NCI-H446 treated with DMSO at 0.1 percent for 48 hours (cell line): ENCODE results near the gene NR2E1.

Experiments
- DNase-seq: peaks from one replicate; lab custom pipeline; 2025; lab: John Stamatoyannopoulos, UW

Gene NR2E1

GRCh38 chr6:108171291-108171917, 5.6 kb downstream of the NR2E1 start:
- no peak for DNase-seq

- DNase-seq, result no peak
Measured at GRCh38 chr6:108171918-108172516, 6.2 kb downstream of the NR2E1 start.

GRCh38 chr6:108174371-108175175, 8.8 kb downstream of the NR2E1 start:
- DNase-seq, result no peak

GRCh38 chr6:108175176-108175591, 9.4 kb downstream of the NR2E1 start:
- no peak for DNase-seq

- no peak for DNase-seq
Measured at GRCh38 chr6:108175592-108176279, 9.9 kb downstream of the NR2E1 start.

GRCh38 chr6:108176281-108177089, 10.7 kb downstream of the NR2E1 start:
- DNase-seq, result no peak

GRCh38 chr6:108179741-108180140, 13.9 kb downstream of the NR2E1 start:
- DNase-seq, result no peak

- no peak for DNase-seq
Measured at GRCh38 chr6:108180266-108180665, 14.4 kb downstream of the NR2E1 start.

- DNase-seq, result no peak
Measured at GRCh38 chr6:108180776-108181175, 15.0 kb downstream of the NR2E1 start.

- DNase-seq, result no peak
Measured at GRCh38 chr6:108186226-108186625, 20.4 kb downstream of the NR2E1 start.

- DNase-seq, result no peak
Measured at GRCh38 chr6:108187519-108187918, 21.7 kb downstream of the NR2E1 start.

- DNase-seq, result no peak
Measured at GRCh38 chr6:108193131-108193530, 27.3 kb downstream of the NR2E1 start.

GRCh38 chr6:108193835-108194234, 28.0 kb downstream of the NR2E1 start:
- DNase-seq, result no peak

GRCh38 chr6:108194503-108194902, 28.7 kb downstream of the NR2E1 start:
- no peak for DNase-seq

GRCh38 chr6:108195209-108195608, 29.4 kb downstream of the NR2E1 start:
- no peak for DNase-seq

GRCh38 chr6:108198761-108199498, 33.1 kb downstream of the NR2E1 start:
- DNase-seq, result no peak

- no peak for DNase-seq
Measured at GRCh38 chr6:108200186-108200585, 34.4 kb downstream of the NR2E1 start.

GRCh38 chr6:108200631-108201030, 34.8 kb downstream of the NR2E1 start:
- DNase-seq, result no peak

- no peak for DNase-seq
Measured at GRCh38 chr6:108203189-108204112, 37.6 kb downstream of the NR2E1 start.

- DNase-seq, result no peak
Measured at GRCh38 chr6:108207013-108207412, 41.2 kb downstream of the NR2E1 start.
